GM12878 (cell line): ENCODE measurements around the gene IQCK.

Experiments used
- EZH2 ChIP-seq: IDR thresholded peaks from 2 replicates; pipeline ENCODE4 v1.6.1; 2012; ENCODE audit warnings: low read depth, mild to moderate bottlenecking, control low read depth, inconsistent platforms, low read length, borderline replicate concordance; ENCODE audit not compliant: control insufficient read depth
- TF ChIP-seq, protein P1 (sequence below): fragments of 450-650 bp; IDR thresholded peaks from 2 replicates; pipeline ENCODE4 v1.6.1; 2018; ENCODE audit warnings: borderline replicate concordance, mild to moderate bottlenecking; ENCODE audit not compliant: partially characterized antibody

DNA sequence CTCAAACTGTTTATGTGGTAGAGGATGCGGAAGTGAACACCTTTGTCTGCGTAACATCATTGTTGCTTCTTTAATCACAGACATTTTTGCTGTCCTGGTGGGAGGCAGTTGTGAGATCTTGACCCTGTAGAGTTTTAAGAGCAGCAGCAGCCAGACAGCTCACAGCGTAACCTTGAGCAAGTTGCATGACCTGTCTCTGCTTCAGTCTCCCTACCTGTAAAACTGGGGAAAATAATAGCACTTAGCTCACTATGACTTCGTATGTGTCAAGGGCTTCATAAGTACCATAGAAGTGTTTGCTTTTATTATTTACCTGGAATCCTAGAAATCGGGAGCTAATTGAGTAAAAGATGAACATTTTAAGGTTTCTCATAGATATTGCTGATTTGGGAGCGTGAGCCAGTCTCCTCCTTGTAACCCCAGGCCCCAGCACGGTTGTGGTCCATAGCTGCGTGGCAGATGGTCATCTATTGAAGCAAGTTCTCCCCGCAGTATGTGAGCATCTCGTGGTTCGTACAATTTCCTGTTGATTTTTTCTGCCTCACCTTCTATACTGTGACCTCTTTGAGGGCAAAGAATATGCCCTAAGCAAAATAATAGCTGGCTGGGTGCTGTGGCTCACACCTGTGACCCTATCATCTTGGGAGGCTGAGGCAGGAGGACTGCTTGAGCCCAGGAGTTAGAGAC lies 132.2 kb downstream of the IQCK start:
- no peak for TF ChIP-seq EZH2
- TF ChIP-seq, protein P1, sequence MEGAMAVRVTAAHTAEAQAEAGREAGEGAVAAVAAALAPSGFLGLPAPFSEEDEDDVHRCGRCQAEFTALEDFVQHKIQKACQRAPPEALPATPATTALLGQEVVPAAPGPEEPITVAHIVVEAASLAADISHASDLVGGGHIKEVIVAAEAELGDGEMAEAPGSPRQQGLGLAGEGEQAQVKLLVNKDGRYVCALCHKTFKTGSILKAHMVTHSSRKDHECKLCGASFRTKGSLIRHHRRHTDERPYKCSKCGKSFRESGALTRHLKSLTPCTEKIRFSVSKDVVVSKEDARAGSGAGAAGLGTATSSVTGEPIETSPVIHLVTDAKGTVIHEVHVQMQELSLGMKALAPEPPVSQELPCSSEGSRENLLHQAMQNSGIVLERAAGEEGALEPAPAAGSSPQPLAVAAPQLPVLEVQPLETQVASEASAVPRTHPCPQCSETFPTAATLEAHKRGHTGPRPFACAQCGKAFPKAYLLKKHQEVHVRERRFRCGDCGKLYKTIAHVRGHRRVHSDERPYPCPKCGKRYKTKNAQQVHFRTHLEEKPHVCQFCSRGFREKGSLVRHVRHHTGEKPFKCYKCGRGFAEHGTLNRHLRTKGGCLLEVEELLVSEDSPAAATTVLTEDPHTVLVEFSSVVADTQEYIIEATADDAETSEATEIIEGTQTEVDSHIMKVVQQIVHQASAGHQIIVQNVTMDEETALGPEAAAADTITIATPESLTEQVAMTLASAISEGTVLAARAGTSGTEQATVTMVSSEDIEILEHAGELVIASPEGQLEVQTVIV, result no peak
